A172 (cell line): ENCODE measurements around the gene AURKB. TPM values are rescaled to one million over a fixed set of nuclear protein-coding genes. Genes with fewer than 3 reads are reported as not detected.
"Not testable (repeated sequence)": the region's sequence is repeated elsewhere in the genome, so short reads cannot be mapped to it uniquely, and the experiment has no call there.

Source experiments
- DNase-seq: peaks from one replicate; pipeline ENCODE4 v3.0.0-alpha.2; 2015; ENCODE audit warnings: low spot score
- total RNA-seq: library from RNA; depleted of rRNA; stranded (reverse); fragments of >200 nt; shearing (Covaris generic); gene quantifications from 2 replicates; pipeline ENCODE4 v1.2.3, GENCODE V29; 2014

AURKB gene
- total RNA-seq, 1 experiment from 2014 or later: 110 TPM

DNA sequence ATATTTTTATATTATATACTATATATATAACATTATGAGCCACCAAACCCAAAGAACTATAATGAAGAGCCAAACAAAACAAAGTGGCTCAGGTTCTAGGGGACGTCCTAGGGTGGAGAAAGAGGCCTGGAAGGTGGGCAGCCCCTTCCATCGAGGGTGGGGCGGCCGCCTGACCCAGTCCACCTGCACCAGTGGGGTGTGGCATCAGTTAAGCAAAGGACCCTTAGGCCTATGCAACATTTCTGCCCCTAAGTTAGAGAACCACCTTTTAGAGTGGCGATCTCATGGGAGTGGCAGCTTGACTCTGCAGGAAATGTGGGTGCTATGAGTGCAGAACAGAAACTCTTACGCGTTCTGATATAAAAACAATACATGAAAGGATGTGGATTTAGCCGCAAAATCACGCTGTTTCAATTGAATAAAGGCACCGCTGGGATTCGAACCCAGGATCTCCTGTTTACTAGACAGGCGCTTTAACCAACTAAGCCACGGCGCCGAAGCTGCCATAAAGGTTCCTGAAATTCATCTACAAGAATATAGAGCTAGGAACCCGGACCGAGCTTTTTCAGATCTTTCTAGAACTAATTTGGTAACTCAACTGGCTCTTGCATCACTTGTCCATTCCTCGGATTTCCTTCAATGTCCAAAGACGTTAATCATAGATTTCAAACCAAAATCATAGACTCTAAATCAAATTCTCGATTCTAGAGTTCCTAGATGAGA lies 15.6 kb upstream of the AURKB start:
- peak; percentile 96 for DNase-seq

GRCh38 chr17:8224891-8225812 lies 14.8 kb upstream of the AURKB start:
- DNase-seq: no peak

- DNase-seq: no peak
Measured at GRCh38 chr17:8223356-8224126, 13.2 kb upstream of the AURKB start.

GRCh38 chr17:8222630-8223355 lies 12.4 kb upstream of the AURKB start:
- DNase-seq: peak; percentile 96

DNA sequence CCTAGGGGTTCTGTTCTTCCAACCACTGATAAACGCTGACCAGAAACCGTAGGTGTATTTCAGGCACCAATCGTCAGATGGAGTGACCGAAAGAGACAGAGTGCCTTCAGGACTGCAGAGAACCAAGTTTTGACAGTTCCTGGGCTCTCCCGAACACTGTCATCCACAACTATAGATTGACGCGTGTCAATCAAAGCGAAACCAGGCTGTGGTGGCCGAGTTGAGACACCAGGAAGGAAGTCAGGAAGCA lies 11.9 kb upstream of the AURKB start:
- no peak for DNase-seq

GRCh38 chr17:8221663-8222379 lies 11.4 kb upstream of the AURKB start:
- DNase-seq: peak; percentile 93

DNA sequence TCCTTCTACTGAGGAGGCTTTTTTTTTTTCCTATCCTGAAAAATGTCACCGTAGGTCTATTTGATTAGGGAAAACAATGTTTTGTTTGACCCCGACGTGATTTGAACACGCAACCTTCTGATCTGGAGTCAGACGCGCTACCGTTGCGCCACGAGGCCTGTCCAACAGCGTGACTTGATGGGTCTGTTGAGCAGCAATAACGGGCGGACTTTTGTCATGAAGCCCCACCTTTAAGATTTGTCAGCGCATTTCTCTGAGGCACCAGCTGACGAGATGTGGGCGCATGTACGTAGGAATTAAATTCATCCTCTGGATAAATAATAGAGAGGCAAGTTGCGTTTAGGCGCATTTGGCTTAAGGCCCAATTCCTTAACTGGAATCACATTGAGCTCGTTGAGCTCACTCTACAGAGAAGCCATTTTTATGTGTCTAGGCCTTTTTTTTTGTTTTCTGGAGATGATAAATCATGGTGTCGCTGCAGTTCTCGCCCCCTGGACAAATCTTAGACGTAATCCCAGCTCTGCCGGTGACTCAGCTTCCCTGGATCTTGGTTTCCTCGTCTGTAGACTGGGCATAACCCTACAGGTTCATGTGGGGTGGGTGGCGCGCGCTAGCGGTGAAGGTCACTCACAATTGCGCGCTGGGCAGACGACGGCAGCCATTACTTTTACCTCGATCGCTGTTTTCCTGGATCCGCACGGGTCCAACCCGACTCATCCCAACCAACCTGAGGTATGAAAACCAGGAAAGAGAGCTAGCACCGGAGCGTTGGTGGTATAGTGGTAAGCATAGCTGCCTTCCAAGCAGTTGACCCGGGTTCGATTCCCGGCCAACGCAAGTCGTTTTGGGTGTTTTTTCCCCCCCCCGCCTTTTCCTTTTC lies 10.6 kb upstream of the AURKB start:
- DNase-seq: peak; percentile 91

DNA sequence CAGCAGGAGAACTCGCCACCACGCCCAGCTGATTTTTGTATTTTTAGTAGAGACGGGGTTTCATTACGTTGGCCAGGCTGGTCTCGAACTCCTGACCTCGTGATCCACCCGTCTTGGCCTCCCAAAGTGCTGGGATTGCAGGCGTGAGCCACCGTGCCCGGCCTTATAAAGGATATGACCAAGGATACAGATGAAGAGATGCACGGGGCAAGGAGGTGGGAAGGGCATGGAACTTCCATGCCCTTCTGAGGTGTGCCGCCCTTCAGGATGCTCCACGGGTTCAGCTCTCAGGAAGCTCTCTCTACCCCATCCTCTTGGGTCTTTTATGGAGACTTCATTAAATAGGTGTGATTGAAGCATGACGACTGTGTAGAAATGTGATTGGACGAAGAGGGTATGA lies 3.6 kb upstream of the AURKB start:
- DNase-seq: not testable (repeated sequence)

DNA sequence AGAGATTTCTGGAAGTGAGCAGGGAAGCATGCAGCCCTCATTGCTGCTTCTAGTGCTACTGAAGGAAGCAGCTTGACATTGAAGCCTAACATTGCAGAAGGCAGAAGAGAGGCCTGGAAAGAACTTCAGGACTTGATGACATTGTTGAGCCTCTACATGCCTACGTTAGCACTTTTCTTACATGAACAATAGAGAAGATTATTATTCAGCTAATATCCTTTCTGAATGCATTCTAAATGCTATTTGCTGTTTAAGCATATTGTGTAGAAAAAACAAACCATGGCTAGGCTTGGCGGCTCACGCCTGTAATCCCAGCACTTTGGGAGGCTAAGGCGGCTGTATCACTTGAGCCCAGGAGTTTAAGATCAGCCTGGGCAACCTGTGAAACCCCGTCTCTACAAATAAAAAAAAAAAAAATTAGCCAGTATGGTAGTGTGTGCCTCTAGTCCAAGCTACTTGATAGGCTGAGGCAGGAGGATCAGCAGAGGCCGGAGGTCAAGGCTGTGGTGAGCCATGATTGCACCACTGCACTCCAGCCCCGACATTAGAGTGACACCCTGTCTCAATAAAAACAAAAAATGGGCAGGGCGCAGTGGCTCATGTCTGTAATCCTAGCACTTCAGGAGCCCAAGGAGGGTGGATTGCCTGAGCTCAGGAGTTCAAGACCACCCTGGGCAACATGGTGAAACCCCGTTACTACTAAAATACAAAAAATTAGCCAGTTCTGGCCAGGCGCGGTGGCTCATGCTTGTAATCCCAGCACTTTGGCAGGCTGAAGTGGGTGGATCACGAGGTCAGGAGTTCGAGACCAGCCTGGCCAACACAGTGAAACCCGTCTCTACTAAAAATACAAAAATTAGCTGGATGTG lies 2.2 kb upstream of the AURKB start:
- peak; percentile 54 for DNase-seq

GRCh38 chr17:8210761-8211458 lies 535 bp upstream of the AURKB start:
- DNase-seq: no peak

DNA sequence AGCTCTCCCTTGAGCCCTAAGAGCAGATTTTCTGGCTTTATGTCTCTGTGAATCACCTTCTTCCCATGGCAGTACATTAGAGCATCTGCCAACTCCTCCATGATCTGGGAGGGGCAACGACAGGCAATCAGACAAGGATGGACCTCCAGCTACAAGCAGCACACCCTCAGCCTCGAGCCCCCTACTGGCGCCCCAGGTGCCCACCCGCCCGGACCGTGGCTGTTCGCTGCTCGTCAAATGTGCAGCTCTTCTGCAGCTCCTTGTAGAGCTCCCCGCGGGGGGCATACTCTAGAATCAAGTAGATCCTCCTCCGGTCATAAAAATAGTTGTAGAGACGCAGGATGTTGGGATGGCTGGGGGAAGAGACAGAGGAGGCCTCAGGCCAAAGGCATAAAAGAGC lies 3.8 kb downstream of the AURKB start:
- DNase-seq: no peak

DNA sequence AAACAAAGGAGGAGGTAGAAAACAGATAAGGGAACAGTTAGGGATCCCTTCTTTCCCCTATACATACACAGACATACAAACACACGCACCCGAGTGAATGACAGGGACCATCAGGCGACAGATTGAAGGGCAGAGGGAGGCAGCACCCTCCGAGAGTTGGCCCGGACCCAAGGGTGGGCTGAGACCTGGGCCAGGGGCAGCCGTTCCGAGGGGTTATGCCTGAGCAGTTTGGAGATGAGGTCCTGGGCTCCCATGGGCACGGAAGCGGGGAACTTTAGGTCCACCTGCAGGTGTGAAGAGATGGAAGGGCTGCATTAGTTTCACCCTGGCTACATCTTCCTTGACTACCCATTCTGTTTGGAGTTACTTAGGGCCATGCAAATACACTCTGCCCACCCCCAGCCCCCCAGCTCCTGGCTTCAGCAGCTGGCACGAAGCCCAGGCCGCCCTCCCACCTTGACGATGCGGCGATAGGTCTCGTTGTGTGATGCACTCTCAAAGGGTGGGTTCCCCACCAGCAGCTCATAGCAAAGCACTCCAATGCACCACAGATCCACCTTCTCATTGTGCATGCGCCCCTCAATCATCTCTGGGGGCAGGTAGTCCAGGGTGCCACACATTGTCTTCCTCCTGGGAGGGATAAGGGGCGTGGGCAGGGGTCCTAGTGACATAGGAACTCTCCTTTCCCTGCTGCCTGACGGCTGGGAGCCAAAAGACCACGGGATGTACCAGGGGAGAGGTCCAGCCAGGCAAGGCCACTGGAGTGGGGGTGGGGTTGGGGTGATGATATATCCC lies 5.4 kb downstream of the AURKB start:
- DNase-seq: no peak

DNA sequence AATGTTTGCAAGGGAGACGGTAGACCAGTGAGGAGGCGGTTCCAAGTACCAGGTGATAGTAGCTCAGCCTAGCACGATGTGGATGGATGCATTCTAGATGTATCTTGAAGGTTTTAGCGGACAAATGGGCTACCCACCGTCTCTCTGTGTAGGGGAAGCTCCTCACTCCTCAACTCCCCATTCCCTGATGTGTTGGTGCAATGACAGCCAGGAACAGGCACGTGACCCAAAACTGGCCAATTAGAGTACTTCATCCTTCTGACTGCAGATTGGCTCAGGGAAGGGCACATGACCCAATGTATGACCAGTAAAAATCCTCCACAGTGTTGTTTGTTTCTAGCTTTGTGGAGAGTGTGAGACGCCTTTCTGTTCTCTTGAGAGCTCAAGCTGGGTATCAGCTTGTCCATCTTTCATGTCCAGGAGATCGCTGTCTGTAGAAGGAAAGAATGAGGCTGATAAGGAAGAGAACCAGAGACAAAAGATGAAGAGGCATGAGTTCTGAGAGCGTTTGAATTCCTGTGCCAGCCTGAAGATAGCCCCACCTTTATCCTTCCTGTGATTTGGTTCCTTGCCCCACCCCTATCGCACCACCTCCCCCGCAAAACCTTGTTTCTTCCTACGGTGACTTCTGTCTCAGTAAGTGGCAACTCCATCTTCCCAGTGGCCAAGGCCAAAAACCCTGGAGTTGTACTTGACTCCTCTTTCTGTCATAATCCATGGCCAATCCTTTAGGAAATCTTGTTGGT lies 18.1 kb downstream of the AURKB start:
- peak; percentile 96 for DNase-seq

GRCh38 chr17:8190506-8190905 lies 19.9 kb downstream of the AURKB start:
- peak; percentile 35 for DNase-seq

- peak; percentile 99 for DNase-seq
Measured at GRCh38 chr17:8189711-8190477, 20.5 kb downstream of the AURKB start, which contains the start of gene BORCS6. Gene BORCS6 (minus strand): TSS chr17:8190180. CDS start chr17:8190140, 40 bp downstream.
